Epithelial cell of proximal tubule (primary cell): Measurements from ENCODE around the gene GNL1. TPM values are rescaled to one million over a fixed set of nuclear protein-coding genes. Genes with fewer than 3 reads are reported as not detected.

ENCODE experiments used
- DNase-seq: peaks from one replicate; pipeline ENCODE4 v3.0.0-alpha.2; 2011; ENCODE audit warnings: low read depth
- H3K4me3 ChIP-seq: 2 replicates; pipeline ENCODE4 v1.5.1; 2011; ENCODE audit warnings: low read depth, mild to moderate bottlenecking, low read length
- CTCF ChIP-seq: conservative IDR thresholded peaks from 2 replicates; pipeline ENCODE4 v1.5.1; 2012; ENCODE audit warnings: low read depth, mild to moderate bottlenecking, low read length
- total RNA-seq: library from RNA; depleted of rRNA; stranded (reverse); fragments of >200 nt; gene quantifications from 2 replicates; pipeline ENCODE4 v1.2.3, GENCODE V29; 2015

The GNL1 gene
- total RNA-seq, 1 donor from 2014 or later, result 46.1 TPM

DNA sequence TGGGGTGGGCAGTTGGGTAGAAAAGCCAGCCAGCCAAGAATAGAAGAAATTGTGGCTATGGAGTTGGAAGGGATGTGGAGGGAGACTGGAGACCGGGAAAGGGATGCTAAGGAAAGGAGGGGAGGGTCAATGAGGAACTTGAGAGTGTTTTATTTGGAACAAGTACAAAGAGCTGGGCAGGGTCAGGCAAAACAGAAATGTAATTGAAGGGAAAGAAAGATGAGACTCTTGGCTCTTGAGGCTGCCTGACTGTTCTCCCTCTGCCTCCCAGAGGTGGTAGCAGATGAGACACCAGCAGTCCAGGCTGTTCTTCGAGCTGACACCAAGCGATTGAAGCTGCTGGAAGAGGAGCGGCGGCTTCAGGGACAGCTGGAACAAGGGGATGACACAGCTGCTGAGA is 27.6 kb upstream of the GNL1 start:
- TF ChIP-seq CTCF, result no peak
- H3K4me3 ChIP-seq, result no peak overlapping the region
- no peak for DNase-seq

DNA sequence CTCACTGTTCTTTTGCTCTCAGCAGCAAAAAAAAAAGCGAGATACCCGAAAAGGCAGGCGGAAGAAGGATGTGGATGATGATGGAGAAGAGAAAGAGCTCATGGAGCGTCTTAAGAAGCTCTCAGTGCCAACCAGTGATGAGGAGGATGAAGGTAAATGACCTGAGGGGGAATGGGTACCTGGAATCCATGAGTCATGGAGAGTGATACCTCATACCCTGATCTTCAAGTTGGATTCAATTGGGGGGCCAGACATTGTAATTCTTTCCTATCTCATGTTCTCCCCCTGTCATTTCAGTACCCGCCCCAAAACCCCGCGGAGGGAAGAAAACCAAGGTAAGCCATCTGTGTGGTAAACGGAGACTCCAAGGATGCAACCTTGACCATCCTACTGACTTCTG is 21.8 kb upstream of the GNL1 start:
- DNase-seq, result no peak
- TF ChIP-seq CTCF, result no peak
- H3K4me3 ChIP-seq, result no peak overlapping the region

DNA sequence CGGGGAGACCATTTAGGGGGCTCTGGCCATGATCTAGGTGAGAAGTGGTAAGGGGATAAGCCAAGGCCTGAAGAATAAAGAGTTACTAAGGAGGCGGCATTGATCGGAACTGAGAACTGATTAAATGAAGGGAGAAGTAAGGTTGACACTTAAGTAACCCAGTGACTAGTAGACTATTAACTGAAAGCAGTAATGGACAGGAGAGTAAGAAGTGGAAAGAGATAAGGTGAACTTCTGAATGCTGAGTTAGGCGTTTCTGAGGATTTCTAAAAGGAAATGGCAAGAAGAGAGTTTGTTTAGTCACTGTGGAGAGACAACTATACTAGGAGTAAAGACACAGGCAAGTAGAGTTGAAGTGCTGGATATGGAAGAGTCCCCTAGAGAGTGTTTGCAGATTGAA is 16.8 kb upstream of the GNL1 start:
- no peak overlapping the region for H3K4me3 ChIP-seq
- no peak for TF ChIP-seq CTCF
- DNase-seq, result no peak

- no peak for DNase-seq
- TF ChIP-seq CTCF, result no peak
- H3K4me3 ChIP-seq, result peak overlapping the region; percentile 81
Observed at GRCh38 chr6:30572148-30572547, 15.9 kb upstream of the GNL1 start.

- DNase-seq, result no peak
Observed at GRCh38 chr6:30571762-30572082, 15.4 kb upstream of the GNL1 start.

DNA sequence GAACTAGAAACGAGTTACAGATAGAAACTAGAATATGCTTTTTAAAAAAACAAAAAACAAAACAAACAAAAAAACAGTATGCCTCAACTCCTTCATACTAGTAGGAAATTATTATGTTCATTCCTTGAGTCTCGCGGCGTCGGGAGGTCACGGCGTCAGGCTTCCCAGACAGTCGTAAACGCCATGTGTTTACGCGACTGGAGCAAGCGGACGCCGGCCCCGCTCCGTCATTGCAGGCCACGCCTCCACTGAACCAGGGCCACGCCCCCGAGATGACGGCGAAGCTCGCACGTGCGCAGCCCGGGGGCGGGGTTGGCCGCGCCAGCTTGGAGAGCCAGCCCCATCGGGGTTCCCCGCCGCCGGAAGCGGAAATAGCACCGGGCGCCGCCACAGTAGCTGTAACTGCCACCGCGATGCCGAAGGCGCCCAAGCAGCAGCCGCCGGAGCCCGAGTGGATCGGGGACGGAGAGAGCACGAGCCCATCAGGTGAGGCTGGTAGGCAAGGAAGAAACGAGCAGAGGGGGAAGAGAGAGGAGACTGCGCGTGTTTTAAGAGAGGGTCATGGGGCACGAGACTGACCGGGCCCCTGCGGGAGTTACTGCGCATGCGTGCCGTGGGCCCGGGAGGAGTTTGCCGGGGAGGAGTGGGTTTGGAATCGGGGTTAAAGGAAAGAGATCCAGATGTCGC is 14.9 kb upstream of the GNL1 start, which contains the start of gene ABCF1:
Gene ABCF1, plus strand, starts transcription at position 368 of the 687 bp plus-strand sequence. Its CDS starts 46 bp downstream, at position 414.
- TF ChIP-seq CTCF, result no peak
- H3K4me3 ChIP-seq, result peak within 1 kb of the TSS; percentile 81
- DNase-seq, result peak; percentile 38

More at GRCh38 chr6:30571762-30572082, 15.4 kb upstream of the GNL1 start:
- H3K4me3 ChIP-seq, result peak overlapping the region; percentile 81
- TF ChIP-seq CTCF, result no peak

GRCh38 chr6:30570740-30571074 is 14.4 kb upstream of the GNL1 start:
- TF ChIP-seq CTCF, result no peak
- peak overlapping the region; percentile 81 for H3K4me3 ChIP-seq
- no peak for DNase-seq
